Epithelial cell of esophagus (primary cell): ENCODE results near the gene SRGAP3.

Source experiments
- DNase-seq: peaks from one replicate; pipeline ENCODE4 v3.0.0; 2010; ENCODE audit warnings: low read depth
- H3K4me3 ChIP-seq: 2 replicates; pipeline ENCODE4 v1.5.1; 2011; ENCODE audit warnings: mild to moderate bottlenecking, low read length, control low read depth
- TF ChIP-seq, protein P1 (sequence below): IDR thresholded peaks from 2 replicates; pipeline ENCODE4 v1.5.1; 2011; ENCODE audit warnings: low read depth, mild to moderate bottlenecking, low read length, control low read depth, inconsistent platforms; ENCODE audit not compliant: insufficient read depth; ENCODE audit errors: missing control alignments

The SRGAP3 gene

DNA sequence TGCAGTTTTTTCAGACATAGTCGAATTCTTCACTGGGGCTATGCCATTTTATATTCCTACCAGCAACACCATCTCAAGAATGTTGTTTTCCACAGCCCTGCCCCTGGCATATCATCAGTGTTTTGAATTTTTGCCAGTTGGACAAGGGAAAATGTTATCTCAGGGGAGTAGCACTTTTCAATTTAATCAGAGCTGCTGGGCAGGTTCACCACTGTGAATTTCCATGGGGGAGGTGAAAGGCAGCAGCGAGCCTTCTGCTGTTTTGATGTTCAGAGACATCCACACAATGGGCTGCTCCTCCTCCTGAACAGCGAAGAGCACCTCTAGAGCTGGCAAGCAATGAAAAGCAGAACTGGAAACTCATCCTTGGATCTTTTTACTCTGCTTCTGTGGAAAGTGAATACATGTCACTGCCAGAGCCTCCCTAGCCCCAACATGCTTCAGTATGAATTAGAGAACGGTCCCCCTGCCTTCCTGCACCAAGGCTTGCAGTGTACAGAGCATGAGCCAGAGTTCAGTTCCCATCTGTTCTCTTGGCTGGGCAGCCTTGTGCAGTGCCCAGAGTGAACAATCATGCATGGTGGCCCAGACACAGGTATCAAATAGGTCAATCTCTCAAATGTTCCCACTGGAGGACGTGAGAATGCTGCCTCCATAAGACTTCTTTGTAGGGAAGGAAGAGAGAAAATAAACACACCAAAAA is 230.0 kb downstream of the SRGAP3 start:
- TF ChIP-seq, protein P1, sequence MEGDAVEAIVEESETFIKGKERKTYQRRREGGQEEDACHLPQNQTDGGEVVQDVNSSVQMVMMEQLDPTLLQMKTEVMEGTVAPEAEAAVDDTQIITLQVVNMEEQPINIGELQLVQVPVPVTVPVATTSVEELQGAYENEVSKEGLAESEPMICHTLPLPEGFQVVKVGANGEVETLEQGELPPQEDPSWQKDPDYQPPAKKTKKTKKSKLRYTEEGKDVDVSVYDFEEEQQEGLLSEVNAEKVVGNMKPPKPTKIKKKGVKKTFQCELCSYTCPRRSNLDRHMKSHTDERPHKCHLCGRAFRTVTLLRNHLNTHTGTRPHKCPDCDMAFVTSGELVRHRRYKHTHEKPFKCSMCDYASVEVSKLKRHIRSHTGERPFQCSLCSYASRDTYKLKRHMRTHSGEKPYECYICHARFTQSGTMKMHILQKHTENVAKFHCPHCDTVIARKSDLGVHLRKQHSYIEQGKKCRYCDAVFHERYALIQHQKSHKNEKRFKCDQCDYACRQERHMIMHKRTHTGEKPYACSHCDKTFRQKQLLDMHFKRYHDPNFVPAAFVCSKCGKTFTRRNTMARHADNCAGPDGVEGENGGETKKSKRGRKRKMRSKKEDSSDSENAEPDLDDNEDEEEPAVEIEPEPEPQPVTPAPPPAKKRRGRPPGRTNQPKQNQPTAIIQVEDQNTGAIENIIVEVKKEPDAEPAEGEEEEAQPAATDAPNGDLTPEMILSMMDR = no peak
- no peak overlapping the region for H3K4me3 ChIP-seq
- DNase-seq = no peak

DNA sequence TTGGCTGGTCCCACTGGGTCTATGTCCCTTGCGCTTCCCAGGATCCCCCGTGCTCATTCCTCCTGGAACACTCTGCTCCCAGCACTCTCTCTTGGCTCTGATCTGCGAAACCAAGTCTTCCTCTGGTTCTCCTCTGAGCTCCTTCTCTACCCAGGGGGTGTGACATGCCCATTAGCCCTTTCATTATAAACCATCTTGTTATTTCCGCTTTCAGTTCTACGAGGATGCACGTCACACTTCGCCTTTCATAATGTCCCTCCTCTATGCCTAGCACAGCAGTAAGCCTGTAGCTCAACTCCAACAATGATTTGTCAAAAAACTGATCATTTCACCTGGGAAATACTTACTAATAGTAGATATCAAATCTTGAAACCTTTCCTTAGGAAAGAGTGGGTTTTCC is 234.2 kb downstream of the SRGAP3 start:
- no peak for DNase-seq

DNA sequence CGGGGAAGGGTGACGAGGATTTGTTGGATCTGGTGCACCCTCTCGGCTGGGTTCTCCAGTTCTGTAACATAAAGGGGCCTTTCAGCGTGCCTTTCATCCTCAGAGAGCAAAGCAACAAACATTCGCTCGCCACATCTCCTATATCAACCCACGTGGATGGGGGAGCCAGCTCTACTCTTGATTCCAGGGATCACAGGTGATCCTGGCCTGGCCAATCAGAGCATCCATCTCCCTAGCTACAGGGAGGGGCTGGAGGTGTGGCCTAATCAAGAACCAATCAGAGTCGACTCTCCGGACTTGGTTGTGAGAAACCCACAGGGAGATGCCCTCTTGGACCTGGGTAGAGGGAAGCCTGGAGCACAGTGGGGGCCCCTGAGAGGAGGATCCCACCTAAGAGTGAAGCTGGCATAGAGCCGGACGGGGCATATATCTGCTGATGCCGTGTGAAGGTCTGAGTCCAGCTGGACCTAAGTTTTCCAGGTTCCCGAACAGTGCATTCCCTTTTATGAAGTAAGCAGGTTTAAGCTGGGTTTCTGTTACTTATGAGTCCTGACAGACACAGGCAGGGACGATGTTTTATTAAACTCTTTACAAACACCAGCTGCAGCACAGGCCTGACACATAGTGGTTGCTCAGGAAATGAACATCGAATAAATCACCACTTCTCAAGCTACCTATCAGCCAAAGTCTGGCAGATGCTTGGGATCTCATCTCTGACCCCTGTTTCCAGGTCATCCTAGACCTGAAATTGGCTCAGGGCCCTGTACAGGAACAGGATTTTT is 235.5 kb downstream of the SRGAP3 start:
- TF ChIP-seq, protein P1 = no peak
- no peak overlapping the region for H3K4me3 ChIP-seq
- no peak for DNase-seq

More for the DNA sequence above, 234.2 kb downstream of the SRGAP3 start:
- H3K4me3 ChIP-seq = no peak overlapping the region
- TF ChIP-seq, protein P1 = no peak

DNA sequence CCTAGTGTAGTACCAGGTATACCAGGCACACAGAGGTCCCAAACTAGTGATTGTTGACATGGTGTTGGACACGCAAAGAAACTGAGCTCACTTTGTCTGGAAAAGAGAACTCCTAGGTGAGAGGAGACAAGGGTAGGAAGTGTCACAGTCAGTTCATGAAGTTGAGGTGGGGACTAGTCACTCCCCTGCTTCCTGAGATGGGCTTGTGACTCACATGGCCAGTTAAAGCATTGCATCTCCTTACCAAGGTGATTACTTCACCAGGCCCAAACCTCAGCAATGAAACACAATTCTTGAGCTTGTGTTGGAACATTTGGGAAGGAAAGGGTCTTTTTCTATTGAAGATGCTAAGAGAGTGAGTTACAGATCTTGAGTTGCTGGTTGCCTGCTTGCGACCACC is 236.9 kb downstream of the SRGAP3 start:
- no peak overlapping the region for H3K4me3 ChIP-seq
- DNase-seq = peak; percentile 36
- TF ChIP-seq, protein P1 = no peak

DNA sequence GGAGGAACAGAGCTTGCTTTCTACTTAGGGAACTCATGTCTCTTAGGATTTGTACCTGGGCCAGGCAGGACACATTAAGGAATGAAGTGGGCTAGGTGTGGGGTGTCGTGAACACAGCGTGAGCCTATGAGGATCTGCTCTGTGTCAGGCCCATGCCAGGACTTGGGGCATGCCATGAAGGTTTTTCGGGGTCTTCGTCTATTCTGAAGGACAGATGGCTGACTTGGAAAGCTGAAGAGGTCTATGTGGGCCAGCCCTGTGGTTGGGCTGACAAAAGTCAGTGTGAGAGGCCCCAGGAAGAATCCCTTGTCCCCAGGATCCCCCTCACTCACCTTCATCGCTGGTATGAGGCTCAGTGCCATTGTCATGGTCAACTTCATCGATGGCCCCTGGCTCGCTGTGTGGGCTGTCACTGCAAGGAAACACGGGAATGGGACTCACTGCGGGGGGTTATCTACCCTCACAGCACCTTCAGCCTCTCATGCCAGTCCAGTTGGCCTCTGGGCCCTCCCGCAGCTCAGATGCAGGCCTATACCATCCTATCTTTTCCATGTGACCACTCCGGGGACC is 239.4 kb downstream of the SRGAP3 start:
- no peak for DNase-seq
- TF ChIP-seq, protein P1 = no peak
- no peak overlapping the region for H3K4me3 ChIP-seq

DNA sequence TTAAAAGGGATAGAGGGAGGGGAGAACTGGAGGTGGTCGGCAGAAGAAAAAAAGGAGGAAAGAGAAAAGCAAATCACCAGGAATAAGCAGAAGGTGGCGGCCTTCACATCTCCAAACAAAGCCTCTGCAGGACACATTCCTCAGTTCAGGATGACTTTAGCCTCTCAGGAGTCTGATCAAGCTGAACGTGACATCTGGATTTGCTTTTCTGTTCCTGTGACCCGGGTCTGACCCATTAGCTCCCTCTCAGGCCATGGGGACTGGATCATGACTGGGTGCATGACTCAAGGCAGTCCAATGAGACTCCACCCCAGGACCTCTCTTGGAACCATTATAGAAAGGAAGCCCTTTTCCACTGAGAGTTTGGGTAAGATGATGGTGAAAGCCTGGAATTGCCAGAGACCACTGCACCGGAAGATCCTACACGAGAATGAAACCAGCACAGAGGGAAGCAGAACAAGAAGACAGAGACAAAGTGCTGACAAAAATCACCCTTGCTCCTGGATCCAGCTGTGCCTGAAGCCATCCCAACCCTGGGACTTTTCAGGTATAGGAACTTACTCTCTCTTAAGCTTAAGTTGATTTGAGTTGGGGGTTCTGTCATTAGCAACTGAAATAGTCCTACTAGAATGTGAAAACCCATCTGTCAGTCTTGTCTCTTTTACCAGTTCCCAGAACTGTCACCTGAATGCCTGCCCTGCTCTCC is 240.7 kb downstream of the SRGAP3 start:
- no peak for DNase-seq
- TF ChIP-seq, protein P1 = no peak
- H3K4me3 ChIP-seq = no peak overlapping the region
